HL-60 (cell line): ENCODE data around the gene GM2A.

Experiments used
- CTCF ChIP-seq: IDR thresholded peaks from one replicate; pipeline ENCODE4 v1.5.1; 2011; ENCODE audit warnings: low read length, control low read depth, inconsistent platforms; ENCODE audit not compliant: insufficient read depth
- POLR2AphosphoS5 ChIP-seq: IDR thresholded peaks from 2 replicates; pipeline ENCODE4 v1.6.1; 2012; ENCODE audit warnings: low read depth
- REST ChIP-seq: IDR thresholded peaks from 2 replicates; pipeline ENCODE4 v1.6.1; 2012; ENCODE audit warnings: low read depth; ENCODE audit not compliant: insufficient replicate concordance
- SPI1 ChIP-seq: IDR thresholded peaks from 2 replicates; pipeline ENCODE4 v1.6.1; 2012; ENCODE audit warnings: low read depth, mild to moderate bottlenecking, borderline replicate concordance

DNA sequence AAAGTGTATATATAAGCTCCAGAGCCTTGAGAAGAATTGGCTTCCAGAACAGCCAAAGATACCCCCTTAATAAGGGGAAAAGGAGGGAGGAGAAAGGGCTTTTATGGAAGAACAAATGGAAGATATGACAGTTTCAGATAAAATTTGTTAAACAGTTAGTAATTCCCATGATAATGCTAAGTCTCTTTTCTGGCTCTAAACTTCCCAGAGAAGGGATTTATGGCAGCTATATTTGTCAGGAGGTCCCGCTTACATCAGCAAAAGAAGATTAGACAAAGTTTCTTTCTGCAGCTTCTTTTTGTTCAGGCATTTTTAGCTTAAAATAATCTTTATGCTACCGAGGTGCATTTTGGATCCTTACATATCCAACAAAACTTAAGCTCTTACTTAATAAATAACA is 64.9 kb downstream of the GM2A start:
- TF ChIP-seq CTCF (no peak), REST (no peak), SPI1 (no peak), POLR2AphosphoS5 (no peak)
